GM12892 (cell line): ENCODE results near the gene PRIM2.
"Not testable (repeated sequence)": the region's sequence is repeated elsewhere in the genome, so short reads cannot be mapped to it uniquely, and the experiment has no call there.

Experiments used
- POLR2A ChIP-seq: IDR thresholded peaks from 2 replicates; pipeline ENCODE4 v1.6.1; 2011; ENCODE audit warnings: low read depth, low read length, control low read depth
- POLR2AphosphoS5 ChIP-seq: IDR thresholded peaks from 2 replicates; pipeline ENCODE4 v1.6.1; 2011; ENCODE audit warnings: low read depth, low read length, control low read depth
- TAF1 ChIP-seq: IDR thresholded peaks from 2 replicates; pipeline ENCODE4 v1.6.1; 2011; ENCODE audit warnings: low read depth, mild to moderate bottlenecking, control low read depth, low read length, borderline replicate concordance

- not testable (repeated sequence) for TF ChIP-seq POLR2A, POLR2AphosphoS5, TAF1
These were observed 353.8 kb downstream of the PRIM2 start for GRCh38 chr6:57671237-57671636.
